H1 (cell line): ENCODE data around the gene AP3M1.

Experiments used
- CBX8 ChIP-seq: fragments of 300-800, 300-1000 bp; sonication (generic); IDR thresholded peaks from 2 replicates; pipeline ENCODE4 v1.7.1; 2016; ENCODE audit warnings: low read depth, low read length, borderline replicate concordance
- CEBPB ChIP-seq: IDR thresholded peaks from 2 replicates; pipeline ENCODE4 v1.6.1; 2012; ENCODE audit warnings: low read depth, low read length
- CTCF ChIP-seq, 3 experiments: IDR thresholded peaks; 1 replicate in 2 of 3; 2 replicates in 1 of 3; pipeline versions ENCODE4 v1.5.1 to v1.6.1; 2011; ENCODE audit warnings: low read length in 3 of 3, mild to moderate bottlenecking in 3 of 3, inconsistent platforms in 2 of 3, low read depth in 1 of 3, moderate library complexity in 1 of 3; ENCODE audit not compliant: insufficient read depth in 1 of 3; ENCODE audit errors: control extremely low read depth in 1 of 3
- POLR2A ChIP-seq, 2 experiments: IDR thresholded peaks; 1 replicate in 1 of 2; 2 replicates in 1 of 2; pipeline ENCODE4 v1.6.1; 2011; ENCODE audit warnings: low read depth in 2 of 2, low read length in 2 of 2, mild to moderate bottlenecking in 2 of 2; ENCODE audit errors: control extremely low read depth in 1 of 2
- RXRA ChIP-seq: IDR thresholded peaks from 2 replicates; pipeline ENCODE4 v1.6.1; 2011; ENCODE audit warnings: low read depth, mild to moderate bottlenecking, low read length, moderate library complexity; ENCODE audit not compliant: insufficient read depth
- TBP ChIP-seq: IDR thresholded peaks from 2 replicates; pipeline ENCODE4 v1.6.1; 2011; ENCODE audit warnings: low read depth, low read length, improper control_type of control experiment

GRCh38 chr10:74099420-74099819 lies 51.2 kb downstream of the AP3M1 start:
- no peak for TF ChIP-seq POLR2A (IDR thresholded peaks at IDR 0.05; ENCODE audit: control extremely low read depth in 1 of 2, low read depth in 2 of 2, low read length in 2 of 2)
- TF ChIP-seq TBP: no peak
- no peak for TF ChIP-seq CTCF (IDR thresholded peaks at IDR 0.05; ENCODE audit: control extremely low read depth in 1 of 3, insufficient read depth in 1 of 3, low read depth in 1 of 3, low read length in 3 of 3)
- no peak for TF ChIP-seq CEBPB
- TF ChIP-seq CBX8: no peak
- TF ChIP-seq RXRA: no peak
